WTC11 (cell line): ENCODE measurements around the gene ADCK2. TPM values are rescaled to one million over a fixed set of nuclear protein-coding genes. Genes with fewer than 3 reads are reported as not detected.

Source experiments
- ATAC-seq: fragments of 200-7000 bp; cut with Tn5 transposase; 2 replicates; pipeline ENCODE4 v1.10.0; 2021; ENCODE audit warnings: mild to moderate bottlenecking, moderate library complexity
- CTCF ChIA-PET: fragments of 300-600 bp; sonication (Branson Sonifier 250); formaldehyde crosslinking; loops from one replicate; lab custom pipeline; 2021; ENCODE audit warnings: antibody characterized with exemption; lab: Charles Lee
- POLR2A ChIA-PET: fragments of 350-600 bp; sonication (Branson Sonifier 250); formaldehyde crosslinking; loops from one replicate; lab custom pipeline; 2021; ENCODE audit warnings: antibody characterized with exemption; lab: Charles Lee
- DNase-seq: peaks from one replicate; pipeline ENCODE4 v3.0.0; 2021; ENCODE audit warnings: low spot score
- H3K27ac Mint-ChIP-seq: 2 replicates; pipeline ENCODE4 v1.8.0; 2021; ENCODE audit warnings: mixed read lengths
- H3K27me3 Mint-ChIP-seq: 2 replicates; pipeline ENCODE4 v1.8.0; 2021; ENCODE audit warnings: low read depth, mild to moderate bottlenecking, moderate library complexity, mixed read lengths
- H3K36me3 Mint-ChIP-seq: 2 replicates; pipeline ENCODE4 v1.8.0; 2021; ENCODE audit warnings: mixed read lengths
- H3K4me1 Mint-ChIP-seq: 2 replicates; pipeline ENCODE4 v1.8.0; 2022; ENCODE audit warnings: mixed read lengths
- H3K4me3 Mint-ChIP-seq: 2 replicates; pipeline ENCODE4 v1.8.0; 2021; ENCODE audit warnings: mild to moderate bottlenecking, moderate library complexity, mixed read lengths
- H3K9me3 Mint-ChIP-seq: 2 replicates; pipeline ENCODE4 v1.8.0; 2021; ENCODE audit warnings: mixed read lengths
- CREM ChIP-seq: sonication (generic); formaldehyde crosslinking; IDR thresholded peaks from 2 replicates; pipeline ENCODE4 v1.8.1; 2022; ENCODE audit warnings: mild to moderate bottlenecking, missing genetic modification reagents, moderate library complexity
- FOXK1 ChIP-seq: sonication (generic); formaldehyde crosslinking; IDR thresholded peaks from 2 replicates; pipeline ENCODE4 v1.8.0; 2022; ENCODE audit warnings: mild to moderate bottlenecking, moderate library complexity, missing genetic modification reagents
- GRHL2 ChIP-seq: fragments of 250-450 bp; sonication (Bioruptor Pico); IDR thresholded peaks from 2 replicates; pipeline ENCODE4 v1.8.0; 2022; ENCODE audit warnings: mild to moderate bottlenecking, moderate library complexity; ENCODE audit not compliant: insufficient replicate concordance, severe bottlenecking
- GTF2I ChIP-seq: fragments of 250-450 bp; sonication (Bioruptor Pico); conservative IDR thresholded peaks from 2 replicates; pipeline ENCODE4 v1.4.0; 2021; ENCODE audit warnings: mild to moderate bottlenecking
- SP1 ChIP-seq: sonication (generic); formaldehyde crosslinking; conservative IDR thresholded peaks from 2 replicates; pipeline ENCODE4 v1.8.1; 2022; ENCODE audit warnings: missing genetic modification reagents
- TCF7 ChIP-seq: sonication (generic); formaldehyde crosslinking; IDR thresholded peaks from 2 replicates; pipeline ENCODE4 v1.8.0; 2022; ENCODE audit warnings: mild to moderate bottlenecking, low read depth, missing genetic modification reagents, moderate library complexity
- TEAD1 ChIP-seq: sonication (generic); formaldehyde crosslinking; IDR thresholded peaks from 2 replicates; pipeline ENCODE4 v1.8.0; 2022; ENCODE audit warnings: mild to moderate bottlenecking, missing genetic modification reagents
- ZNF232 ChIP-seq: sonication (generic); formaldehyde crosslinking; IDR thresholded peaks from 2 replicates; pipeline ENCODE4 v1.8.0; 2022; ENCODE audit warnings: mild to moderate bottlenecking, missing genetic modification reagents
- ZNF416 ChIP-seq: fragments of 250-450 bp; sonication (Bioruptor Pico); IDR thresholded peaks from 2 replicates; pipeline ENCODE4 v1.9.0; 2021; ENCODE audit warnings: mild to moderate bottlenecking, inconsistent platforms
- ZNF423 ChIP-seq: fragments of 250-450 bp; sonication (Bioruptor Pico); IDR thresholded peaks from 2 replicates; pipeline ENCODE4 v2.1.2; 2022; ENCODE audit warnings: mild to moderate bottlenecking, moderate library complexity
- total RNA-seq: library from RNA; stranded (reverse); gene quantifications from 3 replicates; pipeline ENCODE4 v1.2.3, GENCODE V29; 2021
- TF ChIP-seq, protein P1 (sequence below): sonication (generic); formaldehyde crosslinking; IDR thresholded peaks from 2 replicates; pipeline ENCODE4 v1.8.0; 2022; ENCODE audit warnings: mild to moderate bottlenecking, missing genetic modification reagents
- TF ChIP-seq, protein P2 (sequence below): fragments of 250-450 bp; sonication (Bioruptor Pico); IDR thresholded peaks from 2 replicates; pipeline ENCODE4 v1.9.0; 2021; ENCODE audit warnings: mild to moderate bottlenecking, borderline replicate concordance
- TF ChIP-seq, protein P3 (sequence below): sonication (generic); formaldehyde crosslinking; IDR thresholded peaks from 2 replicates; pipeline ENCODE4 v1.8.1; 2023; ENCODE audit warnings: mild to moderate bottlenecking, moderate library complexity, missing genetic modification reagents
- TF ChIP-seq, protein P4 (sequence below): fragments of 250-450 bp; sonication (Bioruptor Pico); IDR thresholded peaks from 2 replicates; pipeline ENCODE4 v1.9.0; 2021; ENCODE audit warnings: mild to moderate bottlenecking

The ADCK2 gene
- total RNA-seq, 1 experiment from 2014 or later = 12.7 TPM

DNA sequence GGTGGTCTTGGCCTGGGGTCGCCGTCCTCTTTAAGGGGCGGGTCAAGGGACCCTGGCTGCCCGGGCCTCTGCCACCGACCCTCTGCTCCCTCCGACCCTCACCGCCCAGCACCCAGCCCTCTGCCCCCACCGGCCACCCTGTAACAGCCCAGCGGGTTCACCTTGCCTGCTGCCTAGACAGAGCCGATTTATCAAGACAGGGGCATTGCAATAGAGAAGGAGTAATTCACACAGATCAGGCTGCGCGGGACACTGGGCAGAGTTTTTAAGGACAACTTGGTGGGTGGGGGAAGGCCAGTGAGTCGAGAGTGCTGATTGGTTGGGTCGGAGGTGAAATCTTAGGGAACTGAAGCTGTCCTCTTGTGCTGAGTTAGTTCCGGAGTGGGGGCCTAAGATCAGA lies 779 bp upstream of the ADCK2 start (continued):
- no peak for TF ChIP-seq GTF2I
- TF ChIP-seq ZNF416 (CRISPR knock-in tag) = no peak
- TF ChIP-seq TCF7 (CRISPR knock-in tag) = no peak
- no peak for TF ChIP-seq CREM (CRISPR knock-in tag)

DNA sequence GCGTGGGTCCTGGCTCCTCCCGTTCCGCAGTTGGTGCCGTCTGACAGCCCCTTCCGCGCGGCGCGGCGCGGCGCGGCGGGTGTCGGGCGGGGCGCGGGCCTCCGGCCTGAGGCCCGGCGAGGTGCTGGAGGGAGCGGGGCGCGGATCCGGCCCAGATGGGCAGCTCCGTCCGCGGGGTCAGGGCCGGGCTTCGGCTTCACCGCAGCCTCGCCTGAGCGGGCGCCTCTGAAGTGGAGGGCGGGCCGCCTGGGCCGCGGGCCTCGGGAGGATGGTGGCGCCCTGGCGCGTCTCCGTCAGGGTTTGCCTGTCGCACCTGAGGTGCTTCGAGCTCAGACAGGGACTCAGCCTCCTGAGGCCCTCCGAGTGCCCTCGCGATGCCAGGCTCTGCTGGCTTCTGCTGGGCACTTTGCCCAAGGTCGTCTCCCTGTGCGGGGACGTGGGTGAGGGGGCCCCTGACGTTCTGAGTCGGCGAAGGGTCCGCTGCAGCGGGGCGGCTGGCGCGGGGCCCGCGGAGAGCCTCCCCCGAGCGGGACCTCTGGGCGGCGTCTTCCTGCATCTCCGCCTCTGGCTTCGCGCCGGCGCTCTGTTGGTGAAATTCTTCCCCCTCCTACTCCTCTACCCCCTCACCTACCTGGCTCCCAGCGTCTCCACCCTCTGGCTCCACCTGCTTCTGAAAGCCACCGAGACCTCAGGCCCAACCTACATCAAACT lies 473 bp downstream of the ADCK2 start:
- Mint-ChIP-seq H3K27me3 (0 out of 2 replicates have a peak, but pooled peaks cover 2% of the 10 kb centered on the region), H3K27ac (no peak overlapping the region), H3K36me3 (no peaks in the 10 kb centered on the region; the same call in 1 of the 2 replicates), H3K4me3 (peak overlapping the region; percentile 76), H3K9me3 (no peaks in the 10 kb centered on the region), H3K4me1 (peaks cover 11% of the 10 kb centered on the region)
- DNase-seq (peak; percentile 61), ATAC-seq (peak; percentile 73)
- TF ChIP-seq, protein P1, sequence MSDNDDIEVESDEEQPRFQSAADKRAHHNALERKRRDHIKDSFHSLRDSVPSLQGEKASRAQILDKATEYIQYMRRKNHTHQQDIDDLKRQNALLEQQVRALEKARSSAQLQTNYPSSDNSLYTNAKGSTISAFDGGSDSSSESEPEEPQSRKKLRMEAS = peak; percentile 69
- TF ChIP-seq FOXK1 (CRISPR knock-in tag) (0 out of 2 replicates have a peak, but pooled peaks have one; percentile 25), GRHL2 (CRISPR knock-in tag) (no peak), ZNF232 (CRISPR knock-in tag) (0 out of 2 replicates have a peak, but pooled peaks have one; percentile 73), SP1 (CRISPR knock-in tag) (peak; percentile 35; the same call in 1 of the 2 replicates), ZNF423 (CRISPR knock-in tag) (peak; percentile 81), TEAD1 (no peak; the same call in 1 of the 2 replicates)
- TF ChIP-seq, protein P2, sequence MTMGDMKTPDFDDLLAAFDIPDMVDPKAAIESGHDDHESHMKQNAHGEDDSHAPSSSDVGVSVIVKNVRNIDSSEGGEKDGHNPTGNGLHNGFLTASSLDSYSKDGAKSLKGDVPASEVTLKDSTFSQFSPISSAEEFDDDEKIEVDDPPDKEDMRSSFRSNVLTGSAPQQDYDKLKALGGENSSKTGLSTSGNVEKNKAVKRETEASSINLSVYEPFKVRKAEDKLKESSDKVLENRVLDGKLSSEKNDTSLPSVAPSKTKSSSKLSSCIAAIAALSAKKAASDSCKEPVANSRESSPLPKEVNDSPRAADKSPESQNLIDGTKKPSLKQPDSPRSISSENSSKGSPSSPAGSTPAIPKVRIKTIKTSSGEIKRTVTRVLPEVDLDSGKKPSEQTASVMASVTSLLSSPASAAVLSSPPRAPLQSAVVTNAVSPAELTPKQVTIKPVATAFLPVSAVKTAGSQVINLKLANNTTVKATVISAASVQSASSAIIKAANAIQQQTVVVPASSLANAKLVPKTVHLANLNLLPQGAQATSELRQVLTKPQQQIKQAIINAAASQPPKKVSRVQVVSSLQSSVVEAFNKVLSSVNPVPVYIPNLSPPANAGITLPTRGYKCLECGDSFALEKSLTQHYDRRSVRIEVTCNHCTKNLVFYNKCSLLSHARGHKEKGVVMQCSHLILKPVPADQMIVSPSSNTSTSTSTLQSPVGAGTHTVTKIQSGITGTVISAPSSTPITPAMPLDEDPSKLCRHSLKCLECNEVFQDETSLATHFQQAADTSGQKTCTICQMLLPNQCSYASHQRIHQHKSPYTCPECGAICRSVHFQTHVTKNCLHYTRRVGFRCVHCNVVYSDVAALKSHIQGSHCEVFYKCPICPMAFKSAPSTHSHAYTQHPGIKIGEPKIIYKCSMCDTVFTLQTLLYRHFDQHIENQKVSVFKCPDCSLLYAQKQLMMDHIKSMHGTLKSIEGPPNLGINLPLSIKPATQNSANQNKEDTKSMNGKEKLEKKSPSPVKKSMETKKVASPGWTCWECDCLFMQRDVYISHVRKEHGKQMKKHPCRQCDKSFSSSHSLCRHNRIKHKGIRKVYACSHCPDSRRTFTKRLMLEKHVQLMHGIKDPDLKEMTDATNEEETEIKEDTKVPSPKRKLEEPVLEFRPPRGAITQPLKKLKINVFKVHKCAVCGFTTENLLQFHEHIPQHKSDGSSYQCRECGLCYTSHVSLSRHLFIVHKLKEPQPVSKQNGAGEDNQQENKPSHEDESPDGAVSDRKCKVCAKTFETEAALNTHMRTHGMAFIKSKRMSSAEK (CRISPR knock-in tag) = no peak
- TF ChIP-seq, protein P3, sequence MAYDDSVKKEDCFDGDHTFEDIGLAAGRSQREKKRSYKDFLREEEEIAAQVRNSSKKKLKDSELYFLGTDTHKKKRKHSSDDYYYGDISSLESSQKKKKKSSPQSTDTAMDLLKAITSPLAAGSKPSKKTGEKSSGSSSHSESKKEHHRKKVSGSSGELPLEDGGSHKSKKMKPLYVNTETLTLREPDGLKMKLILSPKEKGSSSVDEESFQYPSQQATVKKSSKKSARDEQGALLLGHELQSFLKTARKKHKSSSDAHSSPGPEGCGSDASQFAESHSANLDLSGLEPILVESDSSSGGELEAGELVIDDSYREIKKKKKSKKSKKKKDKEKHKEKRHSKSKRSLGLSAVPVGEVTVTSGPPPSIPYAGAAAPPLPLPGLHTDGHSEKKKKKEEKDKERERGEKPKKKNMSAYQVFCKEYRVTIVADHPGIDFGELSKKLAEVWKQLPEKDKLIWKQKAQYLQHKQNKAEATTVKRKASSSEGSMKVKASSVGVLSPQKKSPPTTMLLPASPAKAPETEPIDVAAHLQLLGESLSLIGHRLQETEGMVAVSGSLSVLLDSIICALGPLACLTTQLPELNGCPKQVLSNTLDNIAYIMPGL (CRISPR knock-in tag) = 0 out of 2 replicates have a peak, but pooled peaks have one; percentile 38
- ChIA-PET CTCF (interaction anchor here (1.0 to 3.4 kb wide), 7 partner anchors 12 to 342 kb away, joined by 3 to 21 read pairs (median 6); partner anchors contain the start of gene MRPS33), POLR2A (no interaction called here)

DNA sequence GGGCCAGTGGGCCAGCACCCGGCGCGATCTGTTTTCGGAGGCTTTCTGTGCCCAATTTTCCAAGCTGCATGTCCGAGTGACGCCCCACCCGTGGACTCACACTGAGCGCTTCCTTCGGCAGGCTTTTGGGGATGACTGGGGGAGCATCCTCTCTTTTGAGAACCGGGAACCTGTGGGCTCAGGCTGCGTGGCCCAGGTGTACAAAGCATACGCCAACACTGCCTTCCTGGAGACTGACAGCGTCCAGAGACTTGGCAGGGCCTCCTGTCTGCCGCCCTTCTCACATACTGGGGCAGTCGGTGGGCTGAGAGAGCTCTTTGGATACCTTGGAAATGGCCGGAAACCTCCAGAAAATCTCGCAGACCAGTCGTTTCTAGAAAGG lies 1.0 kb downstream of the ADCK2 start:
- H3K36me3 Mint-ChIP-seq = no peaks in the 10 kb centered on the region; the same call in 1 of the 2 replicates
- no peaks in the 10 kb centered on the region for H3K9me3 Mint-ChIP-seq
- POLR2A ChIA-PET = interaction anchor here (0.5 to 0.6 kb wide), 2 partner anchors 158 to 159 kb away, joined by 3 read pairs; no protein-coding TSS in a partner anchor
- DNase-seq (no peak), ATAC-seq (no peak; the same call in 1 of the 2 replicates)
- TF ChIP-seq, protein P3 (CRISPR knock-in tag) = no peak
- TF ChIP-seq, protein P4, sequence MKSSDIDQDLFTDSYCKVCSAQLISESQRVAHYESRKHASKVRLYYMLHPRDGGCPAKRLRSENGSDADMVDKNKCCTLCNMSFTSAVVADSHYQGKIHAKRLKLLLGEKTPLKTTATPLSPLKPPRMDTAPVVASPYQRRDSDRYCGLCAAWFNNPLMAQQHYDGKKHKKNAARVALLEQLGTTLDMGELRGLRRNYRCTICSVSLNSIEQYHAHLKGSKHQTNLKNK (CRISPR knock-in tag) = no peak
- no peak overlapping the region for H3K27ac Mint-ChIP-seq
- CTCF ChIA-PET = interaction anchor here (1.2 to 3.4 kb wide), 8 partner anchors 13 to 341 kb away, joined by 3 to 21 read pairs (median 6); partner anchors contain the start of gene MRPS33
- peaks cover 11% of the 10 kb centered on the region for H3K4me1 Mint-ChIP-seq
- H3K27me3 Mint-ChIP-seq = 0 out of 2 replicates have a peak, but pooled peaks cover 2% of the 10 kb centered on the region
- peak overlapping the region; percentile 76 for H3K4me3 Mint-ChIP-seq
